CD4-positive, alpha-beta T cell treated with Interleukin-4 for 4 hours (primary cell): ENCODE measurements around the gene PSTPIP1.
A peak's percentile ranks its signal among the peaks of the same experiment; 100 is the strongest.

Source experiments
- DNase-seq: peaks from one replicate; pipeline ENCODE4 v3.0.0-alpha.2; 2020

The PSTPIP1 gene

GRCh38 chr15:77001966-77002365 lies 7.0 kb downstream of the PSTPIP1 start:
- no peak for DNase-seq

DNA sequence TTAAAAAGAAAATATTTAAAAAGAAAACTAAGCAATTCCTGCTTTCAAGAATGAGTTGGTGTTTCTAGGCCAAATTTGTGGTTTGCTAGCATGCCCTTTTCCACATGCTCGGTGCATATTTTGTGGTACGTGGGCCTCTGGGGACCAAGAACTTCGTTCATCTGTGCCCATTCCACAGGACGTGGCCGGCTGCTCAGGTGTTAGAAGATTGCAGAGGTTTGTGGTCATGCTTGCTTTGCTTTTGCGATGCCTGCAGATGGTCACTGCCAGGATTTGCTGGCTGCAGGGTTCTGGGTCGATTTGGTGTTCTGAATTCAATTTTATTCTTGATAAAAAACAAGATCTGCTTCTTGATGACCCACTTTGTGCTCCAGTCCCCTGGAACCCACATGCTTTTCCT lies 7.5 kb downstream of the PSTPIP1 start:
- DNase-seq: no peak

DNA sequence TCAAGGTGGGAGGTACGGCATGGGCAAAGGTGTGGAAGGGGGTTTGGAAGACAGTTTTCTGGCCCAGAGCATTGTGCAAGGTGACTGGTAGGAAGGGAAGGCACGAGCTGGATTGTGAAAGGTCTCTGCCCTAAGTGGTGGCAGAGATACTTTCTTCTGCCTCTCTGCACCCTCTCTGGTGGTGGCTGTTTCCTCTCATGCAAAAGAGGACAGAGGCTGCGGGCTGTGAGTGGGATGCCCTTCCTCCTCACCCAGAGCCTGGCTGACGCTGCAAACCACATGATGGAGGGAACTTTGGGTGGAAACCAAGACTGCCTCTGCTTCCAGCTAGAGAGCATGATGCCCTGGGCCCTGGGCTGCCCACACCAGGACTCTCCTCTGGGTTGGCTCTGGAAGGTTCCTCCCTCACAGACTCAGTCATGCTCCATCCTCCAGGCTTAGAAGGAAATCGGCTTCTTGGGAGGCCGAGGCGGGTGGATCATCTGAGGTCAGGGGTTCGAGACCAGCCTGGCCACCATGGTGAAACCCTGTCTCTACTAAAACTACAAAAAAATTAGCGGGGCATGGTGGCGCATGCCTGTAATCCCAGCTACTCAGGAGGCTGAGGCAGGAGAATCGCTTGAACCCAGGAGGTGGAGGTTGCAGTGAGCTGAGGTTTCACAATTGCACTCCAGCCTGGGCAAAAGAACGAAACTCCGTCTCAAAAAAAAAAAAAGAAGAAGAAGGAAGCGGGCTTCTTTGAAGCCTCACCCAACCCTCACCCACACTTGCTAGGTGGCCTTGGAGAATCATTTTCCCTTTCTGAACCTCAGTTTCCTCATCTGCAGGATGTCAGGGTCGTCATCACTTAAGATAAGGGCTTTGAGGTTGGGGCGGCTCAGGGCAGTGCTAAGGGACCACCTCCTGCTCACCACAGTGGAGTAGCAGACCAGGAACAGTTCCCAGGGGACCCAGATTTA lies 8.3 kb downstream of the PSTPIP1 start:
- peak; percentile 76 for DNase-seq

- no peak for DNase-seq
These were observed 9.3 kb downstream of the PSTPIP1 start for GRCh38 chr15:77004189-77004588.

DNA sequence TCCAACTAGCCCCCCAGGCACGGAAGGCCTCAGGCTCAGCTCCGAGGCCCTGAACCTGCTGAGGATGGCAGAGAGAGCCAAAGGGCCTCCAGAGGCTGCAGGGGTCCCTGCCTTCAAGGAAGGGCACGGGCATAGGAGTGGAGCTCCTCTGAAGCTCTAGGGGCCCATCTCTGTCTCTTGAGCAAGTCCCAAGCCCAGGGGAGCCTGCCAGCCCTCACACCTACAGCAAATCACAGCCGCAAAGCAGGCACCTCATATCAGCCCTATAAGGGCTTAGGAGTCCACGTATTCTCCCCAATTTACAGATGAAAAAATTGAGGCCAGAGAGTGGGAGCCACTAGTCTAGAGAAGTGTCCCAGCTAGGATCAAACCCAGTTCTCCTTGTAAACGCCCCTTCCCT lies 14.2 kb downstream of the PSTPIP1 start:
- DNase-seq: no peak

- no peak for DNase-seq
These were observed 14.9 kb downstream of the PSTPIP1 start for GRCh38 chr15:77009646-77010311.

- no peak for DNase-seq
These were observed 15.4 kb downstream of the PSTPIP1 start for GRCh38 chr15:77010312-77010686.

GRCh38 chr15:77010857-77011256 lies 15.9 kb downstream of the PSTPIP1 start:
- peak; percentile 53 for DNase-seq

DNA sequence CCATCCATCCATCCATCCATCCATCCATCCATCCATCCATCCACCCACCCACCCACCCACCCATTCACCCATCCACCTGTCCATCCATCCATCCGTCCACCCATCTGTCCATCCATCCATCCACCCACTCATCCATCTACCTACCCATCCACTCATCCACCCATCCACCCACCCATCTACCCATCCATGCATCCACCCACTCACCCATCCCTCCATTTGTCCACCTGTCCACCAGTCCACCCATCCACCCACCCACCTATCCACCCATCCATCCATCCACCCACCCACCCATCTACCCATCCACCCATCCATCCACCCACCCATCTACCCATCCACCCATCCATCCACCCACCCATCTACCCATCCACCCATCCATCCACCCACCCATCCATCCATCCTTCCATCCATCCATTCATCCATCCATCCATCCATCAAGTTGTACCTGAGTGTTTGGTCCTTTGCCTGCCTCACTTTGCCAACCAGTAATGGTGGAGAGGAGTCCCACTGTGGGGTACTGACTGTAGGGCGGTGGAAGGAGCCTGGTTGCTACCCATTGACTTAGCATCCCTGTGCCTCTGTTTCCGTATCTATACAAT lies 17.3 kb downstream of the PSTPIP1 start:
- no peak for DNase-seq

- DNase-seq: peak; percentile 59
These were observed 17.9 kb downstream of the PSTPIP1 start for GRCh38 chr15:77012868-77013267.

GRCh38 chr15:77013776-77014131 lies 18.8 kb downstream of the PSTPIP1 start:
- DNase-seq: peak; percentile 92

DNA sequence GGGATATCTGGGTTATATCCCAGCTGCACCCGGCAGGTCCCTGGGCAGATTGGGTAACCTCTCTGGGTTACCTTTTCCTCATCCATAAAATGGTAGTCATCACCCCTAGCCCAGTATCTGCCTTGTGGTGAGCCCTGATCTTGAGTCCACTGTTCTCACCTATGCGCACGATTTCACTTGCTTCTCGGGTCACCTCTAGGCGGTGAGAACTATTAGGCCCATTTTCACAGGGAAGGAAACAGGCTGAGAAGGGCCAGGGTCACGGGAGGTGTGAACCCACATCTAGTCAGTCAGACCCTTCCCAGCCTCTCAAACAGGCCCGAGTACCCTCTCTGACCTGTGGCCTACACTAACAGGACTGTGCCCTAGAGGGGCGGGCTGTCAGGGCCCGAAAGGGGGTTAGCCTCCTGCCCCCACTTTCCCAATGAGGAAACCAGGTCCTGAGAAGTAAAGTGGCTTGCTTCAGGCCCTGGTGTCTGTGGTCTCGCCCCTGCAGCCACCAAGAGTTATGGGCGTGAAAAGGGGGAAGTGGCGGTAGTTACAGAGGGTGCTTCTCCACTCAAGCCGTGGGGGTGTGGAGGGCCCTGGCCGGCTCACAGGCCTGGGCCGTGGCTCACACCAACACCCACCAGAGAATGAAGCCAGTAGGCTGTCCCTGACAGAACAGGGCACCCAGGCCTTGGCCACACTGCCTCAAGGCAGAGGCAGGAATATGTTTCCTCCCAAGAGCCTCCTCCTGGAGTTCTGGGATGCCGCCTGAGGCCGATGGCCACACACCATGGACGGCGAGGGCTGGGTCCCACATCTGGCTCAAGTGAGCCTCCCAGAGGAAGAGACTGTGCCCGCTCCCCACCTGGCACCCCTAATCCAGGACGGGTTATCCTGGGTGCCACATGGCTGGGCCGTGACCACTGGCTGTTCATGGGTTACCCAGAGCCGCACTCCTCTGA lies 19.5 kb downstream of the PSTPIP1 start:
- peak; percentile 35 for DNase-seq

DNA sequence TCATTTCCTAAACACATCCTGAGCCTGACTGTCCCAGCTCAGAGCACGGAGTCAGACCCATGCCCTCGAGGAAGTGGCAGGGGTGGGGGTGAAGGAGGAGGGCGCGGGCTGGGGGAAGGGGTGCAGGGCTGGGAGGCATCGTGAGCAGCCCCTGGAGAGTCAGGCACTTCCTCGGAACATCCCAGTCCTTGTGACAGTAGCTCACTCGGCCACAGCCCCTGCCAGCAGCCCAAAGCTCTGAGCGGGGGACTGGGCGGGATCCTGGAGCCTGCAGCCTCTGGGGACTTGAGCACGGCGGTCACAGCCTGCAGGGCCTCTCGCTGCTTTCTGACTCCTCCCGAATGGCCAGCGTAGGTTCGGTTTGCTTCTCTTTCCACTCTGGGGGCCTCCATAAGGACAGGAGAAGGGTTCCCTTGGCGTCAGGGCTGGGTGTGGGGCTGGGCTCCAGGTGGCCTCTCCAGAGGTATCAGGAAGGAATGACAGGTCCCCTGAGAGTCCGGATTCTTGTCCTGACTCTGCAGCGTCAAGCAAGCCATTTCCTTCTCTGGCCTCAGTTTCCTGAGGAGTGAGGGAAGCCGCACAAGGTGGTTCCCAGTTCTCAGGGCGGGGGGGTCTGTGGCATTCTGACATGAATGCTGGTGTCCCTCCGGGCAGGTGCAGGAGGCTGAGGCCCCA lies 20.9 kb downstream of the PSTPIP1 start:
- no peak for DNase-seq

DNA sequence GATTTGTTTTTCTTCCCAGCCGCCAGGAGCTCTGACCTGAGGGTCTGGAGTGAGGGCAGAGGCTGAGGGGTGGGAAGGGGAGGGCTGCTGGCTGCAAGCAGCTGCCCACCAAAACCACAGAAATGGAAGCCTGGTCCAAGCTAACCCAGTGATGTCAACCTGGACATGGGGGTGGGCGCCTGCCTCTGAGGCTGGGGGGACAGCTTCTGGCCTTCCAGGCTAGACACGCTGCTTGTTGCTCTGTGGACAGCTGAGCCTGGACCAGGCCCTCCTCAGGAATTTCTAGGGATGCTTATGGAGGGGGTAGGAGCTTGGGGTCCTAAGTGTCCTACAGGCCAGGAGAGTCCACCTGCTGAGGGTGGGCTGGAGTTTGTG lies 21.4 kb downstream of the PSTPIP1 start:
- DNase-seq: no peak

DNA sequence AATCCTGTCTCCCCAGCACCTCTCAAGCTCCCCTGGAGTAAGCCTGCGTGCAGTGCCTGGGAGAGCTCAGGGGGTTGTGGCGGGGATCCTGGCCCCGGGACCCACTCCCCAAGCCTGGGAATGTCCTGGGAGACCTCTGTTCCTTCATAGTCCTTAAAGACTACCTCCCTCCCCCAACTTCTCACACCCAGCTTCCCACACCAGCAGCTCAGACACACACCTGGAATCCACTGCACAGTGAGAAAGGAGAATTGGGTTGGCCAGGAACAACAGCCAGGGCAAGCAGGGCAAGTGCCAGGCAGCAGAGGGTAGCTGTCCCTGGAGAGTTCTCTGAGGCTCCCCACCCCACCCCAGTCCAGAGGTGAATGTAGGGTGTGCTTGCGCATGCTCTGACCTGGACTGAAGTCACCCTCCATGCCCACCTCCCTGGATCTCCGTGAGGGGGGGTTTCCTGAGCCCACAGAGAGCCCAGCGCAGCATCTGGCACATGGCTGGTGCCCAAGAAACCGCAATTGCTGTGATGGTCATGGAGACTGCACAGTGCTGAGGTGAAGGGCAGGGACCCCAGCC lies 22.2 kb downstream of the PSTPIP1 start:
- DNase-seq: no peak

DNA sequence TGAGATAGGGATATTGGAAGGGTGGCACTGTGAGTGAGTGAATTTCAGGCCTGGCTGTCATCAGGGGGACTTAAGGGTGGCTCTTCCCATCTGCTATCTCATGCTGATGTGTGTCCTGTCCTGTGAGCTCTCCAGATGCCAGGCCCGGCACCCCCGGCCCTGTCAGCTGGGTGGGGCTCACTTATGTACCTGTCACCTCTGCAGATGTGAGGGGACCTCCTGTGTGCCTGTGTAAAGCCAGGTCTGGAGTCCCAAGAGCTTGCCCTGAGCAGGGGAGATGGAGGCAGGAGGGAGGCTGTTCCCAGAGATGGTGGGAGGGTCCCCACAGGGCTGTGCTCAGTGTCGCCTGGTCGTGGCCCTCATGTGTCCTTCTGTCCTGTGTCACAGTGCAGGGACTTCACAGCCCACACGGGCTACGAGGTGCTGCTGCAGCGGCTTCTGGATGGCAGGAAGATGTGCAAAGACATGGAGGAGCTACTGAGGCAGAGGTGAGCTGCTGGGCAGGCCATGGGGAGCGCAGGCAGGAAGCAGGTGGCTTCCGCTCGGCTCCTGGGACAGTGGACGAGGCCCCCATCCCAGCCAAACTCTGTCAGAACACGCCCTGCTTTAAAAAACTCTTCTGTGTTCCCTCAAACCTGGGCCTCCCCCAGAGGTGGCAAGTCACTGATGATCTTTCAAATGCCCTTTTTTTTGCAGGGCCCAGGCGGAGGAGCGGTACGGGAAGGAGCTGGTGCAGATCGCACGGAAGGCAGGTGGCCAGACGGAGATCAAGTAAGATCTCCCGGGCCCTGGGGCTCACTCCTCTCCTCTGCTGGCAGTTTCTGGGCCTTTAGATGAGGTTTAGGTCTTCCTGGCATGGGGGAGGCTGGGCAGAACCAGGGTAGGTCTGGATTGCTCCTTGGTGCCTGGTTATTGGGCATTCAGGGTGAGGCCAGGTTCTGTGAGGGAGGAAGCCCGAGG lies 23.1 kb downstream of the PSTPIP1 start:
- DNase-seq: no peak

GRCh38 chr15:77018796-77019505 lies 24.0 kb downstream of the PSTPIP1 start:
- no peak for DNase-seq

GRCh38 chr15:77019521-77020331 lies 24.8 kb downstream of the PSTPIP1 start:
- peak; percentile 46 for DNase-seq
